ENCODE measurements around the gene KRTAP10-10. TPM values are rescaled to one million over a fixed set of nuclear protein-coding genes. Genes with fewer than 3 reads are reported as not detected.
"Not testable (repeated sequence)": the region's sequence is repeated elsewhere in the genome, so short reads cannot be mapped to it uniquely, and the experiment has no call there.

KRTAP10-10 gene
- polyA plus RNA-seq, 4 donors, result not detected

GRCh38 chr21:44671911-44672310, 34.8 kb downstream of the KRTAP10-10 start:
- no peak for DNase-seq (ENCODE audit: low read depth in 4 of 4, low spot score in 3 of 4)

GRCh38 chr21:44677881-44678280, 40.7 kb downstream of the KRTAP10-10 start:
- no peak for DNase-seq (ENCODE audit: low read depth in 4 of 4, low spot score in 3 of 4)

- no peak for DNase-seq (ENCODE audit: low read depth in 4 of 4, low spot score in 3 of 4)
Observed at GRCh38 chr21:44681152-44681551, 44.0 kb downstream of the KRTAP10-10 start.

GRCh38 chr21:44681861-44682579, 44.9 kb downstream of the KRTAP10-10 start, which contains the start of gene KRTAP12-1:
TSS of gene KRTAP12-1 (minus strand) at chr21:44682163. CDS start at chr21:44682123, 40 bp downstream.
- DNase-seq (ENCODE audit: low read depth in 4 of 4, low spot score in 3 of 4), result no peak

GRCh38 chr21:44682580-44683151, 45.5 kb downstream of the KRTAP10-10 start:
- no peak for DNase-seq (ENCODE audit: low read depth in 4 of 4, low spot score in 3 of 4)

GRCh38 chr21:44684077-44684476, 46.9 kb downstream of the KRTAP10-10 start:
- DNase-seq (ENCODE audit: low read depth in 4 of 4, low spot score in 3 of 4), result no peak

- DNase-seq (ENCODE audit: low read depth in 4 of 4, low spot score in 3 of 4), result no peak
Observed at GRCh38 chr21:44684483-44684882, 47.3 kb downstream of the KRTAP10-10 start.

GRCh38 chr21:44685050-44685449, 47.9 kb downstream of the KRTAP10-10 start:
- DNase-seq (ENCODE audit: low read depth in 4 of 4, low spot score in 3 of 4), result not testable (repeated sequence)

- DNase-seq (ENCODE audit: low read depth in 4 of 4, low spot score in 3 of 4), result no peak
Observed at GRCh38 chr21:44686000-44686781, 49.0 kb downstream of the KRTAP10-10 start.

GRCh38 chr21:44686843-44687561, 49.8 kb downstream of the KRTAP10-10 start:
- no peak for DNase-seq (ENCODE audit: low read depth in 4 of 4, low spot score in 3 of 4)

GRCh38 chr21:44687671-44688070, 50.5 kb downstream of the KRTAP10-10 start:
- no peak for DNase-seq (ENCODE audit: low read depth in 4 of 4, low spot score in 3 of 4)

Other genes starting within 250 kb of the KRTAP10-10 start
- 1 to 10 TPM; 4.3 to 6.6 (median 4.6) TPM for gene LRRC3, start 181.8 kb upstream of the KRTAP10-10 start, polyA plus RNA-seq (ENCODE audit: insufficient read length in 4 of 4)
- not detected for gene KRTAP10-1, start 97.2 kb upstream of the KRTAP10-10 start, polyA plus RNA-seq (ENCODE audit: insufficient read length in 4 of 4)
- gene KRTAP10-2, start 85.9 kb upstream of the KRTAP10-10 start, polyA plus RNA-seq (ENCODE audit: insufficient read length in 4 of 4), result not detected
- not detected for gene KRTAP10-3, start 78.6 kb upstream of the KRTAP10-10 start, polyA plus RNA-seq (ENCODE audit: insufficient read length in 4 of 4)
- not detected for gene KRTAP10-4, start 63.6 kb upstream of the KRTAP10-10 start, polyA plus RNA-seq (ENCODE audit: insufficient read length in 4 of 4)
- gene KRTAP10-5, start 56.8 kb upstream of the KRTAP10-10 start, polyA plus RNA-seq (ENCODE audit: insufficient read length in 4 of 4), result not detected
- gene KRTAP10-6, start 44.9 kb upstream of the KRTAP10-10 start, polyA plus RNA-seq (ENCODE audit: insufficient read length in 4 of 4), result not detected
- not detected for gene KRTAP10-7, start 36.8 kb upstream of the KRTAP10-10 start, polyA plus RNA-seq (ENCODE audit: insufficient read length in 4 of 4)
- not detected for gene KRTAP10-8, start 25.3 kb upstream of the KRTAP10-10 start, polyA plus RNA-seq (ENCODE audit: insufficient read length in 4 of 4)
- not detected for gene KRTAP10-9, start 10.3 kb upstream of the KRTAP10-10 start, polyA plus RNA-seq (ENCODE audit: insufficient read length in 4 of 4)
- not detected for gene KRTAP10-11, start 9.1 kb downstream of the KRTAP10-10 start, polyA plus RNA-seq (ENCODE audit: insufficient read length in 4 of 4)
- gene KRTAP12-4, start 17.3 kb downstream of the KRTAP10-10 start, polyA plus RNA-seq (ENCODE audit: insufficient read length in 4 of 4), result not detected
- gene KRTAP12-3, start 20.6 kb downstream of the KRTAP10-10 start, polyA plus RNA-seq (ENCODE audit: insufficient read length in 4 of 4), result not detected
- gene KRTAP12-2, start 29.6 kb downstream of the KRTAP10-10 start, polyA plus RNA-seq (ENCODE audit: insufficient read length in 4 of 4), result not detected
- gene KRTAP12-1, start 44.8 kb downstream of the KRTAP10-10 start, polyA plus RNA-seq (ENCODE audit: insufficient read length in 4 of 4), result not detected
- gene KRTAP10-12, start 59.8 kb downstream of the KRTAP10-10 start, polyA plus RNA-seq (ENCODE audit: insufficient read length in 4 of 4), result not detected
- gene TSPEAR, start 74.2 kb downstream of the KRTAP10-10 start, polyA plus RNA-seq (ENCODE audit: insufficient read length in 4 of 4), result 1 to 10 TPM in 2 of 4 donors, under 1 TPM in 2; 0.08 to 1.1 (median 0.74) TPM
- 100 to 1,000 TPM in 1 of 4 donors, 10 to 100 TPM in 3; 58.6 to 134 (median 81.8) TPM for gene UBE2G2, start 164.5 kb downstream of the KRTAP10-10 start, polyA plus RNA-seq (ENCODE audit: insufficient read length in 4 of 4)
- gene SUMO3, start 180.7 kb downstream of the KRTAP10-10 start, polyA plus RNA-seq (ENCODE audit: insufficient read length in 4 of 4), result 100 to 1,000 TPM; 105 to 126 (median 111) TPM
- 100 to 1,000 TPM; 187 to 301 (median 285) TPM for gene PTTG1IP, start 236.3 kb downstream of the KRTAP10-10 start, polyA plus RNA-seq (ENCODE audit: insufficient read length in 4 of 4)